NCI-H1048 (cell line): ENCODE results near the gene ABLIM1.

Experiments used
- DNase-seq: peaks from one replicate; lab custom pipeline; 2025; lab: John Stamatoyannopoulos, UW

ABLIM1 gene

DNA sequence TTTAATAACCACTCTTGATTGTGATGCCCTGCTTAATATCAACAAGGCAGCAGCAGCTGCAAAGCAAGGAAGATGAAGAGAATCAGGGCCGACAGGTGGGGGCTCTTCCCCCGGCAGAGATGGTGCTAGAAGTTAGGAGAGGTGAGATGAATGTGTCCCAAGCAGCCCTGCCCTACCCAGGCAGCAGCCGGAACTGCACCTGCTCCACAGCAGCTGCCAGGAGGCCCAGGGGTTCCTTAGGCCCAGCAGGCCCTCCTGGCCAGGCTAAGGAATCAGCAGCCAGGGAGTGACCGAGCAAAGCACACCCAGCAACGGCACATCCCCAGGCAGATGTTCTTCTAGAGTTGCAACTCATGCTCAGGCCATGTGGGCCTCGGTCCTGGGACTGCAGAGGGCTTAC is 271.6 kb downstream of the ABLIM1 start:
- no peak for DNase-seq

DNA sequence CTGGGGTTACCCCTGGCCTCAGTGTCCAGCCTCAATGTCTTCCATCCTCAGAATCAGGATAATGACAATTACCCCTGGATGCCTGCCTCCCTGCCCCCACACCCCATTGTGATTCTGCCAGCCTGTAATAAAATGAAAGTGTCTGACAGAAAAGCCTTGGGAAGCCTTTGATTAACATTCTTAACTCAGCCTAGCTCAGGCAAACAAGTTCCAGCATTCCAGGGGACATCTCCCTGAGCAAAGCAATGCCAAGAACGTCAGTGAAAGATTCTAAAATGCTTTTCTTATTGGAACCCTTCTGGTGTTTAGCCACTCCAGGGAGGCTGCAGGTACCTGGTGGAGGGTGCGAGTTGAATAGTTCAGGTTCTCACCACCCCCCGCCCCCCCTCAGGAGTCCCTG is 272.5 kb downstream of the ABLIM1 start:
- DNase-seq: no peak

DNA sequence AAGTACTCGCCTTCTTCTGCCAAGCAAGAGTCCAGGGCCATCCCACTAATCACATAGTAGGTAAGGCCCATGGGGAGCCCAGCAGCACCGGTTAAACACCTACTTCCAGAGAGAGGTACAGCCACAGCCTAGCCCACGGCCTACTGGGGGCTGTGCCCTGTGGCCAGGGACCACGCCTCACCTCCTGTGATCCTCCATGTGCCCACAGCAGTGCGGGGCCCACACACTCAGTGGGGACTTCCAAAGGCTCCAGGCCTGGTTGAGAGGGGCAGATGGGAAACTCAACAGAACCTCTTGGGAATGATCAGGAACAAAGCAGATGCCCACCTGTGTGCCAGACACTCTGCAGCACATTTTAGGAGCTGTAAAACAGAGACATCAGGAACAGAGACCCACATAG is 273.5 kb downstream of the ABLIM1 start:
- DNase-seq: no peak

DNA sequence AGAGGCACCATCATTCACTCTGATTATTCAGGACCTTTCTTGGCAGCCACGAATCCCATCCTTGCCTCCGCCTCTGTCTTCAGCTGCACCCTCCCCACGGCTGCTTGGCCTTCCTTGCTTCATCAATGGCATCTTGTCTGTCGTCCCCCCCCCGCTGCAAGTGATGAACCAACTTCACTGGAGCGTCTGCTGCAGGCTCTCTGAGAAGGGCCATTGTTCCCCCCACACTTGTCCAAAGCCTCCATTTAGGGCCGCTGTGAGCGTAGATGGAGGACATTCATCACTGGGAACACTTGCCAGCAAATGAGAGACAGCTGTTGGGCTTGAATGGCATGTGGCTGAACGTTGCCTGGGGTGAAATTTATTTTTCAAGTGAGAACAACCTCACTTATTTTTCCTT is 273.9 kb downstream of the ABLIM1 start:
- no peak for DNase-seq
